Measurements from ENCODE around the gene SDF2L1.

The SDF2L1 gene

GRCh38 chr22:21663738-21664137 lies 21.6 kb downstream of the SDF2L1 start:
- TF ChIP-seq, protein P1, sequence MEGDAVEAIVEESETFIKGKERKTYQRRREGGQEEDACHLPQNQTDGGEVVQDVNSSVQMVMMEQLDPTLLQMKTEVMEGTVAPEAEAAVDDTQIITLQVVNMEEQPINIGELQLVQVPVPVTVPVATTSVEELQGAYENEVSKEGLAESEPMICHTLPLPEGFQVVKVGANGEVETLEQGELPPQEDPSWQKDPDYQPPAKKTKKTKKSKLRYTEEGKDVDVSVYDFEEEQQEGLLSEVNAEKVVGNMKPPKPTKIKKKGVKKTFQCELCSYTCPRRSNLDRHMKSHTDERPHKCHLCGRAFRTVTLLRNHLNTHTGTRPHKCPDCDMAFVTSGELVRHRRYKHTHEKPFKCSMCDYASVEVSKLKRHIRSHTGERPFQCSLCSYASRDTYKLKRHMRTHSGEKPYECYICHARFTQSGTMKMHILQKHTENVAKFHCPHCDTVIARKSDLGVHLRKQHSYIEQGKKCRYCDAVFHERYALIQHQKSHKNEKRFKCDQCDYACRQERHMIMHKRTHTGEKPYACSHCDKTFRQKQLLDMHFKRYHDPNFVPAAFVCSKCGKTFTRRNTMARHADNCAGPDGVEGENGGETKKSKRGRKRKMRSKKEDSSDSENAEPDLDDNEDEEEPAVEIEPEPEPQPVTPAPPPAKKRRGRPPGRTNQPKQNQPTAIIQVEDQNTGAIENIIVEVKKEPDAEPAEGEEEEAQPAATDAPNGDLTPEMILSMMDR (conservative IDR thresholded peaks at IDR 0.05) = no peak
- TF ChIP-seq ZFX (IDR thresholded peaks at IDR 0.05) = no peak
- no peak overlapping the region for H3K27ac ChIP-seq

DNA sequence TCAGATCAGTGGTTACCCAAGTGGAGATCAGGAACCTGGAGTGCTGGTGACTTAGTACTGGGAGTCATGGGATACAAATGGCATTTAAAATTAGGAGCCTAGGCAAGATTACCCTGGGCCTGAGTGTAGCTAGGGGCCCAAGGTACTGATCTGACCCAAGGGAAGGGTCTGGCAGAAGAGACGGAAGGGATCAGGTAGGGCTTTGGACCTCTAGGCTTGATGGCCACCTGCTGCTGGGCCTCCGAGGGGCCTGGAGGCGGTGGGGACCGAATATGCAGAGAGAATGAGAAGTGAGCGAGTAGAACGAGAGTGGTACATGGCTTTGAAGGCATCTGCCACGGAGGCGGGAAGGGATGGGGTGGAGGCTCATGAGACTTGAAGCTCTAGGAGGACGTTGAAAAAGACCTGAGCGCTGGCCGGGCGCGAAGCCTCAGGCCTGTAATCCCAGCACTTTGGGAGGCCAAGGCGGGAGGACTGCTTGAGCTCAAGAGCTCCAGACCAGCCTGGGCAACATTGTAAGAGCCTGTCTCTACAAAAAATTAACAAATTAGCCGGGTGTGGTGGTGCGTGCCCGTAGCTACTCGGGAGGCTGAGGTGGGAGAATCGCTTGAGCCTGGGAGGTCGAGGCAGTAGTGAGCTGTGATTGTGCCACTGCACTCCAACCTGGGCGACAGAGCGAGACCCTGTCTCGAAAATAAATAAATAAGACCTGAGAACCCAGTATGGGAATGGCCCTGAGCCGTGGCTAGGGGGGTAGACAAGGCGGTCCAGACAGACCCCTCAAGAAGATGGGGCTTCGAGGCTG lies 23.1 kb downstream of the SDF2L1 start:
- no peak for TF ChIP-seq ZFX (IDR thresholded peaks at IDR 0.05)
- TF ChIP-seq, protein P1 (conservative IDR thresholded peaks at IDR 0.05) = no peak
- peak overlapping the region; percentile 87 for H3K27ac ChIP-seq

DNA sequence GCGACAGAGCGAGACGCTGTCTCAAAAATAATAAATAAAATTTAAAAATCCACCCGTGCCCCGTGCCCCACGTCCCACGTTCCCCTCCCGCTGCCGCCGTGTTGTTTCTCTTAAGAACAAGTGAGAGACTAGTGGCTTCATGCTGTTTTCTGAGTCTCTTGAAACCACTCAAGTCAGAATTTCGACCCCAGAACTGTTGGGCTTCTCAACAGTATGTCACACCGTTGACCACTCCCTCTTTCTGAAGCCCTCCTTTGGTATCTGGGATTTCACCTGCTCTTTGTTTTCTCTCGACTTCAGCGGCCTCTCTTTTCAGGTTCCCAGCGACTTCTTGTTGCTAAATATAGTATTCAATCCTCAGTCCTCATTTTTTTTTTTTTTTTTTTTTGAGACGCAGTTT lies 24.7 kb downstream of the SDF2L1 start:
- H3K27ac ChIP-seq = peak overlapping the region; percentile 87
- TF ChIP-seq, protein P1 (conservative IDR thresholded peaks at IDR 0.05) = no peak
- no peak for TF ChIP-seq ZFX (IDR thresholded peaks at IDR 0.05)

GRCh38 chr22:21669026-21669425 lies 26.9 kb downstream of the SDF2L1 start:
- H3K27ac ChIP-seq = peak overlapping the region; percentile 69
- TF ChIP-seq, protein P1 (conservative IDR thresholded peaks at IDR 0.05) = no peak
- no peak for TF ChIP-seq ZFX (IDR thresholded peaks at IDR 0.05)

GRCh38 chr22:21672107-21672629 lies 30.1 kb downstream of the SDF2L1 start:
- TF ChIP-seq, protein P1 (conservative IDR thresholded peaks at IDR 0.05) = no peak
- no peak for TF ChIP-seq ZFX (IDR thresholded peaks at IDR 0.05)
- no peak overlapping the region for H3K27ac ChIP-seq

- H3K27ac ChIP-seq = no peak overlapping the region
- TF ChIP-seq ZFX (IDR thresholded peaks at IDR 0.05) = no peak
Measured at GRCh38 chr22:21673534-21674321, 31.6 kb downstream of the SDF2L1 start.

DNA sequence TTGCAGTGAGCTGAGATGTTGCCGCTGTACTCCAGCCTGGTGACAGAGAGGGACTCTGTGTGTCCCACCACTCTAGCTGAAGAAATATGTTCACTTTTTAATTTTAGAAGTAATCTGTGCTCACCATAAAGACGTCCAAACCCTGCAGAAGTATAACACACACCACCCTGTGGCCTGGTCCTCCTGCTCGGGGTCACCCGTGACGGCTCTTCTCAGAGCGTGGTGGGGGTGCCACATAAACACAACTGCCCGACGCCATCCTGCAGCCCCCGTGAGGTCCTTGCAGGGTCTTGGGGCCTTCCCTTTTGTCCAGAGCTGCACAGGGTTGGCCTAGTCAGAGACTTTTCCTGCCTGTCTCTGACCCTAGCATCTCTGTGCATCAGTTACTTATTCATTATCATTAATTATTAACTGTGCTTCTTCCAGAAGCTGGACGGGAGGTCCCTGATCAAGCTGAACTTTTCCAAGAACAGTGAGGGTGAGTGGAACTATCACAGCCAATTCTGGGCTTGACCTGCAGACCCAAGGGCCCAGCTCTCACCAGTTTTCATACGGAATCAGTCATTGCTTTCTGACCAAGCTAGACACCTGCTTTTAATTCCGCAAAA lies 32.6 kb downstream of the SDF2L1 start:
- no peak overlapping the region for H3K27ac ChIP-seq
- TF ChIP-seq, protein P1 (conservative IDR thresholded peaks at IDR 0.05) = no peak
- TF ChIP-seq ZFX (IDR thresholded peaks at IDR 0.05) = no peak
